CD14-positive monocyte (primary cell): ENCODE results near the gene PPID. TPM values are rescaled to one million over a fixed set of nuclear protein-coding genes. Genes with fewer than 3 reads are reported as not detected.

Source experiments
- DNase-seq, 3 donors: peaks; one replicate each; pipeline ENCODE4 v3.0.0-alpha.2; 2011 to 2022
- H2AFZ ChIP-seq: 2 replicates; pipeline ENCODE4 v1.6.0; 2012; ENCODE audit warnings: mild to moderate bottlenecking, low read depth, low read length, inconsistent platforms; ENCODE audit not compliant: insufficient read depth, poor library complexity, severe bottlenecking
- H3K27ac ChIP-seq, 2 donors: 1 replicate in 1 of 2; 2 replicates in 1 of 2; pipeline ENCODE4 v1.5.1; 2012 to 2013; ENCODE audit warnings: low read length in 2 of 2, control low read depth in 1 of 2, inconsistent platforms in 1 of 2, low read depth in 1 of 2, mild to moderate bottlenecking in 1 of 2
- H3K27me3 ChIP-seq, 2 donors: one replicate each; pipeline versions ENCODE4 v1.6.0 to v1.6.1; 2011 to 2013; ENCODE audit warnings: low read length in 2 of 2; ENCODE audit not compliant: control insufficient read depth in 2 of 2, insufficient read depth in 2 of 2
- H3K36me3 ChIP-seq, 2 donors: replicated peaks in 1 of 2; 1 replicate in 1 of 2; 2 replicates in 1 of 2; pipeline versions ENCODE4 v1.5.1 to v1.6.1; 2012 to 2013; ENCODE audit warnings: low read length in 2 of 2, control low read depth in 1 of 2, inconsistent platforms in 1 of 2, mild to moderate bottlenecking in 1 of 2; ENCODE audit not compliant: insufficient read depth in 2 of 2, control insufficient read depth in 1 of 2
- H3K4me1 ChIP-seq, 2 donors: 1 replicate in 1 of 2; 2 replicates in 1 of 2; pipeline versions ENCODE4 v1.5.1 to v1.6.1; 2012 to 2013; ENCODE audit warnings: low read length in 2 of 2, control low read depth in 1 of 2, inconsistent platforms in 1 of 2, mild to moderate bottlenecking in 1 of 2, moderate library complexity in 1 of 2; ENCODE audit not compliant: insufficient read depth in 2 of 2, control insufficient read depth in 1 of 2
- H3K4me2 ChIP-seq: replicated peaks from 2 replicates; pipeline ENCODE3; 2012; ENCODE audit warnings: low read length, moderate library complexity, mild to moderate bottlenecking; ENCODE audit not compliant: poor library complexity, severe bottlenecking; ENCODE audit errors: extremely low read depth
- H3K4me3 ChIP-seq, 3 experiments: fragments of 200-600 bp in 1 of 3; sonication (generic) in 1 of 3; replicated peaks in 1 of 3; 1 replicate in 2 of 3; 2 replicates in 1 of 3; pipeline ENCODE4 v1.5.1; 2011 to 2013; ENCODE audit warnings: low read length in 3 of 3, mild to moderate bottlenecking in 3 of 3, control low read depth in 2 of 3, low read depth in 2 of 3, inconsistent platforms in 1 of 3, moderate library complexity in 1 of 3
- H3K79me2 ChIP-seq: 2 replicates; pipeline ENCODE4 v1.6.0; 2012; ENCODE audit warnings: mild to moderate bottlenecking, control low read depth, inconsistent platforms, low read length, moderate library complexity; ENCODE audit not compliant: insufficient read depth
- H3K9ac ChIP-seq: 2 replicates; pipeline ENCODE4 v1.6.0; 2017; ENCODE audit warnings: low read length, mild to moderate bottlenecking; ENCODE audit not compliant: insufficient read depth, poor library complexity, severe bottlenecking
- H3K9me3 ChIP-seq, 2 donors: replicated peaks in 1 of 2; 1 replicate in 1 of 2; 2 replicates in 1 of 2; pipeline versions ENCODE4 v1.5.1 to v1.6.1; 2012 to 2013; ENCODE audit warnings: low read length in 2 of 2, control low read depth in 1 of 2; ENCODE audit not compliant: control insufficient read depth in 1 of 2, insufficient read depth in 1 of 2
- H4K20me1 ChIP-seq: 2 replicates; pipeline ENCODE4 v1.6.0; 2012; ENCODE audit warnings: mild to moderate bottlenecking, low read length, control low read depth, moderate library complexity; ENCODE audit not compliant: insufficient read depth
- H3K27ac Mint-ChIP-seq, 7 donors: one replicate each; pipeline ENCODE4 v1.8.0; 2020; ENCODE audit warnings: mild to moderate bottlenecking in 7 of 7, mixed read lengths in 7 of 7, moderate library complexity in 6 of 7, inconsistent platforms in 2 of 7
- H3K27me3 Mint-ChIP-seq, 3 donors: one replicate each; pipeline ENCODE4 v1.8.0; 2021 to 2022; ENCODE audit warnings: low read depth in 3 of 3, mild to moderate bottlenecking in 3 of 3, mixed read lengths in 3 of 3, moderate library complexity in 3 of 3, inconsistent platforms in 1 of 3
- H3K36me3 Mint-ChIP-seq, 2 donors: one replicate each; pipeline ENCODE4 v1.8.0; 2020; ENCODE audit warnings: mixed read lengths in 2 of 2, inconsistent platforms in 1 of 2, mild to moderate bottlenecking in 1 of 2
- H3K4me1 Mint-ChIP-seq: one replicate; pipeline ENCODE4 v1.8.0; 2020; ENCODE audit warnings: mild to moderate bottlenecking, mixed read lengths
- H3K4me3 Mint-ChIP-seq, 2 donors: one replicate each; pipeline ENCODE4 v1.8.0; 2020; ENCODE audit warnings: mild to moderate bottlenecking in 2 of 2, mixed read lengths in 2 of 2, moderate library complexity in 1 of 2
- H3K9me3 Mint-ChIP-seq, 7 donors: one replicate each; pipeline ENCODE4 v1.8.0; 2020 to 2022; ENCODE audit warnings: mixed read lengths in 7 of 7, mild to moderate bottlenecking in 6 of 7, moderate library complexity in 6 of 7, inconsistent platforms in 2 of 7
- CTCF ChIP-seq: fragments of 200-600 bp; IDR thresholded peaks from one replicate; pipeline ENCODE4 v1.8.0; 2022; ENCODE audit warnings: antibody characterized with exemption, mild to moderate bottlenecking
- WGBS: methylation state at CpG from one replicate; pipeline ENCODE4 v1.1.5; 2013; ENCODE audit warnings: missing lambda C conversion rate; ENCODE audit not compliant: insufficient coverage; 5-methylcytosine and 5-hydroxymethylcytosine counted together
- intact Hi-C, 2 donors: fragments of 100-400 bp; cut with micrococcal nuclease; formaldehyde crosslinking; loops; one replicate each; pipeline versions ENCODE4 v1.15.0 to v1.15.1; 2023
- polyA plus RNA-seq, 3 donors: library from polyadenylated mRNA; depleted of rRNA in 1 of 3; unstranded in 2 of 3; stranded (reverse) in 1 of 3; fragments of 300-500 nt in 2 of 3; fragments of >200 nt in 1 of 3; fragmentation: Illumina TruSeq in 2 of 3; gene quantifications; 1 replicate in 2 of 3; 2 replicates in 1 of 3; pipeline ENCODE4 v1.2.3, GENCODE V29; 2012 to 2021

The PPID gene
- polyA plus RNA-seq, 3 donors = 11.0 to 30.5 (median 18.1) TPM

GRCh38 chr4:158670975-158671664 lies 52.1 kb downstream of the PPID start:
- Histone ChIP-seq H3K4me1 (peaks cover 20 to 32% of the 10 kb centered on the region in 2 donors), H3K9me3 (no peaks in the 10 kb centered on the region), H4K20me1 (no peaks in the 10 kb centered on the region), H3K4me3 (peak overlapping the region; percentile 73 to 99 (median 98)), H2AFZ (peak overlapping the region; percentile 98), H3K9ac (peak overlapping the region; percentile 81), H3K27ac (peak overlapping the region; percentile 94 to 95), H3K27me3 (no peaks in the 10 kb centered on the region), H3K36me3 (peaks cover 0 to 6% of the 10 kb centered on the region in 2 donors), H3K79me2 (peaks cover 83% of the 10 kb centered on the region), H3K4me2 (peak overlapping the region; percentile 94)
- peak; percentile 13 to 51 (median 16) for DNase-seq
- intact Hi-C loops = loop anchor here (5.0 to 10.0 kb wide), 2 partner anchors 46 to 54 kb away; partner anchors contain the start of gene PPID (in 1 of the 2)
- peak overlapping the region; percentile 92 to 99 (median 97) for H3K27ac Mint-ChIP-seq
- peaks cover 3 to 4% of the 10 kb centered on the region in 2 donors for H3K36me3 Mint-ChIP-seq
- TF ChIP-seq CTCF = no peak
- peak overlapping the region; percentile 96 to 97 for H3K4me3 Mint-ChIP-seq
- 0% methylated on average over 23 of the region's 35 CpGs for WGBS
- H3K9me3 Mint-ChIP-seq = no peaks in the 10 kb centered on the region
- peaks cover 26% of the 10 kb centered on the region for H3K4me1 Mint-ChIP-seq
- no peaks in the 10 kb centered on the region for H3K27me3 Mint-ChIP-seq

GRCh38 chr4:158669310-158669709 lies 53.9 kb downstream of the PPID start:
- Mint-ChIP-seq H3K4me3 (no peak overlapping the region), H3K9me3 (peaks cover 0 to 2% (median 0%) of the 10 kb centered on the region in 7 donors), H3K27me3 (no peaks in the 10 kb centered on the region), H3K36me3 (peaks cover 4 to 8% of the 10 kb centered on the region in 2 donors), H3K4me1 (peaks cover 33% of the 10 kb centered on the region), H3K27ac (no peak overlapping the region)
- peaks cover 27 to 40% of the 10 kb centered on the region in 2 donors for H3K4me1 ChIP-seq
- WGBS = no CpG with 5 or more reads among the region's 7 CpGs
- no peak for TF ChIP-seq CTCF
- no peak overlapping the region for H2AFZ ChIP-seq
- H3K36me3 ChIP-seq = peaks cover 0 to 6% of the 10 kb centered on the region in 2 donors
- H3K4me2 ChIP-seq = no peak overlapping the region
- H3K4me3 ChIP-seq = no peak overlapping the region
- H3K27ac ChIP-seq = no peak overlapping the region
- H3K9ac ChIP-seq = no peak overlapping the region
- no peaks in the 10 kb centered on the region for H3K9me3 ChIP-seq
- DNase-seq = no peak
- no peaks in the 10 kb centered on the region for H4K20me1 ChIP-seq
- H3K79me2 ChIP-seq = peaks cover 77% of the 10 kb centered on the region
- no peaks in the 10 kb centered on the region for H3K27me3 ChIP-seq
- intact Hi-C loops = no loop called here
